Liver (tissue), 3 donors: ENCODE measurements around the gene FAM210B.

ENCODE experiments used
- ATF3 ChIP-seq: IDR thresholded peaks from 2 replicates; pipeline ENCODE4 v1.6.1; 2016; ENCODE audit warnings: antibody characterized with exemption
- CTCF ChIP-seq: fragments of 150-350 bp; IDR thresholded peaks from 2 replicates; pipeline ENCODE4 v1.5.1; 2017; ENCODE audit warnings: improper control_type of control experiment, low read depth, low read length; ENCODE audit not compliant: missing input control
- EGR1 ChIP-seq, 2 donors: IDR thresholded peaks; 2 replicates each; pipeline ENCODE4 v1.6.1; 2016 to 2018; ENCODE audit warnings: antibody characterized with exemption in 2 of 2, low read depth in 2 of 2
- GABPA ChIP-seq, 2 donors: IDR thresholded peaks in 1 of 2; conservative IDR thresholded peaks in 1 of 2; 2 replicates each; pipeline ENCODE4 v1.6.1; 2016; ENCODE audit warnings: antibody characterized with exemption in 2 of 2, mild to moderate bottlenecking in 1 of 2, moderate library complexity in 1 of 2
- HNF4A ChIP-seq, 2 donors: conservative IDR thresholded peaks; 2 replicates each; pipeline ENCODE4 v1.6.1; 2016; ENCODE audit warnings: antibody characterized with exemption in 2 of 2, mild to moderate bottlenecking in 2 of 2
- HNF4G ChIP-seq: IDR thresholded peaks from 2 replicates; pipeline ENCODE4 v1.6.1; 2016; ENCODE audit warnings: antibody characterized with exemption
- JUND ChIP-seq, 2 donors: IDR thresholded peaks; 2 replicates each; pipeline ENCODE4 v1.6.1; 2016; ENCODE audit warnings: antibody characterized with exemption in 2 of 2
- MAX ChIP-seq: IDR thresholded peaks from 2 replicates; pipeline ENCODE4 v1.6.1; 2016; ENCODE audit warnings: antibody characterized with exemption
- NR2F2 ChIP-seq: IDR thresholded peaks from 2 replicates; pipeline ENCODE4 v1.6.1; 2016; ENCODE audit warnings: antibody characterized with exemption
- RAD21 ChIP-seq, 2 donors: IDR thresholded peaks; 2 replicates each; pipeline ENCODE4 v1.6.1; 2016; ENCODE audit warnings: antibody characterized with exemption in 2 of 2, mild to moderate bottlenecking in 2 of 2
- REST ChIP-seq: IDR thresholded peaks from 2 replicates; pipeline ENCODE4 v1.6.1; 2016; ENCODE audit warnings: antibody characterized with exemption, mild to moderate bottlenecking
- SP1 ChIP-seq: IDR thresholded peaks from 2 replicates; pipeline ENCODE4 v1.6.1; 2018; ENCODE audit warnings: antibody characterized with exemption, mild to moderate bottlenecking
- TAF1 ChIP-seq: conservative IDR thresholded peaks from 2 replicates; pipeline ENCODE4 v1.6.1; 2016; ENCODE audit warnings: antibody characterized with exemption, mild to moderate bottlenecking
- YY1 ChIP-seq: IDR thresholded peaks from 2 replicates; pipeline ENCODE4 v1.6.1; 2016; ENCODE audit warnings: antibody characterized with exemption, mild to moderate bottlenecking
- donor health status: healthy.
- donor health status: healthy.

- TF ChIP-seq CTCF (no peak), TAF1 (no peak), REST (no peak), EGR1 (IDR thresholded peaks at IDR 0.05; ENCODE audit: low read depth in 2 of 2) (no peak), YY1 (no peak), GABPA (IDR thresholded peaks at IDR 0.05 in 1 of 2, conservative IDR thresholded peaks at IDR 0.05 in 1 of 2) (no peak), HNF4G (no peak), MAX (no peak), SP1 (no peak), ATF3 (no peak), JUND (IDR thresholded peaks at IDR 0.05) (no peak), RAD21 (IDR thresholded peaks at IDR 0.05) (no peak), NR2F2 (no peak), HNF4A (conservative IDR thresholded peaks at IDR 0.05) (no peak)
Measured at GRCh38 chr20:56393653-56394052, 34.9 kb downstream of the FAM210B start.
